ENCODE results near the gene NBL1.

NBL1 gene

DNA sequence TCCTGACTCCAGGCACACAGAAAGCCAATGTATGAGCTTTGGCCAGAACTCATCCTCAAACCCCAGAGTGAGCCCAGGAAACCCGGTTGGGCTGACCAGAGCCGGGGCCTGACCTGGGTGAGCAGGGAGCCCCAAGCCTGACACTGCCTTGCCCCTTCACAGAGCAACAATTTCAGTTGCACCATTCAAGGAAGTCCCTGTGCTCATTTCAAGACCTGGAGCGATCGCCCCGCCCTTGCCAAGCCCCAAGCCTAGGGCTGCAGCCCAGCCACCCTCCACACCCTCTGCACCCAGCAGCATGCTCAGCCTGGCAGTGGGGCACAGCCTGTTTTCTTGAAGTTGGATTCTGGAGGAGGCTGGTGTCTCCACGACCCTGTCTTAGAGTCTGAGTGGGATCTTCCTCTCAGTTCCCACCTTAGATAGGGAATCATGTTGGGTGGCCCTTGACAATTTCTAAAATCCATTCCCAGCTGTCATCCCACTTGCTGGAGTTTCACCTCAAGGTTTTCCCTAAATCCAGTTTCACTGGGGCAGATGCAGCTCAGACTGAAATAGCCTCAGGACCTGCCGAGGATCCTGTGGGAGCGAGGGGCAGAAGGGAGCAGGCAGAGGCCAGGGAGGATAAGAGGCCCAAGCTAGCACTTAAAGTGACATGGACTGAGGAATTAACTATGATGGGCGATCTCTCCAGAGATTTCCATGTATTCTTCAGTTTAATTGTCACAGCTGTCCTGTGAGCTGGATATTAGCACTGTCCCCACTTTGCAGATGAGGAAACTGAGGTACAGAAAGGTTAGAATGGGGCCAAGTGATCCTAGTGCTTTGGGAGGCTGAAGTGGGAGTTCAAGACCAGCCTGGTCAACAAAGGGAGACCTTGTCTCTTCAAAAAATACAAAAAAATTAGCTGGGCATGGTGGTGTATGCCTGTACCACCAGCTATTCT lies 2.5 kb downstream of the NBL1 start:
- no peak for DNase-seq (ENCODE audit: low spot score)

DNA sequence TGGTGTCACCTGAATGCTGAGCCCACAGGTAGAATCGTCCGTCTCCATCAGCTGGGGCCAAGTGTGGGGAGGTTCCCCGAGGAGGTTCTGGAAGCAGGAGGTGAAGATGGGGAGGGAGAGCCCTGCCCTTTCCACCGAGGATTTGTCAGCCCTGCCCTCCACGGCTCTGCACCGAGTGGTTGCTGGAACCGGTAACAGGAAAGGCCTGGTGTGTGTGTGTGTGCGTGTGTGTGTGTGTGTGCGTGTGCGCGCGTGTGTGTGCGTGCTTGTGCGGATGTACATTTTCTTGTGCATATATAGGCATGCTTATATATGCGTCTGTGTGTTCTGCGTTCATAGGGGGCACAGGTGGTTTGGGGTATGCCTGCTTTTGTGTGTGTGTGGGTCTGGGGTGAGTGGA lies 3.5 kb downstream of the NBL1 start:
- DNase-seq (ENCODE audit: low spot score), result no peak

- no peak for DNase-seq (ENCODE audit: low spot score)
These were observed 4.1 kb downstream of the NBL1 start for GRCh38 chr1:19648239-19648638.

GRCh38 chr1:19648689-19649088 lies 4.6 kb downstream of the NBL1 start:
- DNase-seq (ENCODE audit: low spot score), result no peak

DNA sequence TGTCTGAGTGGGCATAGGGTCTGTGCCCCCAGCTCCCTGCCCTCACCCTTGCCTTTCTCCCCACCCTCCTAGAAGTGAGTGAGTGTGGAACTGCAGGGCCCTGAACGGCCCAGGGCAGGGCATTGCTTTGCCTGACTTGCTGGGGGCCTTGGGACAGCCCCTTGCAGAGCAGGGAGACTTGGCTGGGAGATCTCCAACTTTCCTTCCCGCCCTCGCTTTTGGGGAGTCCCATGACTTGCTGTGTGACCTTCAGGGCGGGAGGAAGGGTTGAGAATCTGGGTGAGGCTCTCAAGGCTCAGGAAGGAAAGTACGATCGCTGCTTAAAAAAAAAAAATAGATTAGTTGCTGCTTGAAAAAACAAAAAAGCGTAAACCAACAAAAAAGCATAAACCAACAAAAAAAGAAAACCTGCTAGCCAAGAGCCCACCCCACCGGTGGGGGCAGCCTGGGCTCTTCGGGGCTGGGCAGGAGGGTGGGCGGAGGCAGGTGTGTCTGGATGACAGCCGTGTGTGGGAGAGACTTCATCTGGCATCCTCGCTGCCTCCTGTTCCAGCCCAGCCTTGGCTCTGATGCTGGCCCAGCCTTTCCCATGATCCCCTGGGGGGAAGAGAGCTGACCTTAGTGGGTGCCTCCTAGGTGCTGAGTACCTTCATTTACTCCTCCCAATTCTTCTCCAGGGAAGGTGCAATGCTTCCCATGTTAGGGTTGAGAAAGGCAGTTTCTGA lies 6.5 kb downstream of the NBL1 start:
- DNase-seq (ENCODE audit: low spot score), result no peak

DNA sequence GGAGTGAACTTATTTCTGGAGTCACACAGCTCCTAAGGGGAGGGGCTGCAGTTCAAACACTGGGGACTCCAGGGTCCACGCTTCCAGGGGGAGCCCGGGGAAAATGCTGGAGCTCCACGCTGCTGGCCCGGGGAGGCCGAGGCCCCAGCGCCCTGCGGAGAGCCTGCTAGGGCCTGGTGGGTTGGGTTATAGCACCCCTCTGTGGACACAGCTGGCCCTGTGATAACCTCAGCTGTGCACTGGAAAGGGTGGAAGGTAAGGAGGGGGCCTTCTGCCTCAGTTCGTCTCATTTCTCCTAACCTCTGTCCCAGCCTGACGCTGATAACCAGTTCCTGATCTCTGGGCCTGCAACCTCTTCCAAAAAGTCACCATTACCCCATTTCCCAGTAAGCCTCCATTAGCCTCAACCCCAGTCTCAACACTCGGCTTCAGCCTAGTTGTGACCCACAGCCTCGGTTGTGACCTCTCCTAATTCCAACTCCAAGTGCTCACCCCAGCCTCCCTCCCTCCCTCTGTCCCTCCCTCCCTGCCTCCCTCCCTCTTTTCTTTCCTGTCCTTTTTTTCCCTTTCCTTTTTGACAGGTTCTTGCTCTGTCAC lies 7.1 kb downstream of the NBL1 start:
- DNase-seq (ENCODE audit: low spot score), result peak; percentile 47

GRCh38 chr1:19654386-19654785 lies 10.3 kb downstream of the NBL1 start:
- no peak for DNase-seq (ENCODE audit: low spot score)

DNA sequence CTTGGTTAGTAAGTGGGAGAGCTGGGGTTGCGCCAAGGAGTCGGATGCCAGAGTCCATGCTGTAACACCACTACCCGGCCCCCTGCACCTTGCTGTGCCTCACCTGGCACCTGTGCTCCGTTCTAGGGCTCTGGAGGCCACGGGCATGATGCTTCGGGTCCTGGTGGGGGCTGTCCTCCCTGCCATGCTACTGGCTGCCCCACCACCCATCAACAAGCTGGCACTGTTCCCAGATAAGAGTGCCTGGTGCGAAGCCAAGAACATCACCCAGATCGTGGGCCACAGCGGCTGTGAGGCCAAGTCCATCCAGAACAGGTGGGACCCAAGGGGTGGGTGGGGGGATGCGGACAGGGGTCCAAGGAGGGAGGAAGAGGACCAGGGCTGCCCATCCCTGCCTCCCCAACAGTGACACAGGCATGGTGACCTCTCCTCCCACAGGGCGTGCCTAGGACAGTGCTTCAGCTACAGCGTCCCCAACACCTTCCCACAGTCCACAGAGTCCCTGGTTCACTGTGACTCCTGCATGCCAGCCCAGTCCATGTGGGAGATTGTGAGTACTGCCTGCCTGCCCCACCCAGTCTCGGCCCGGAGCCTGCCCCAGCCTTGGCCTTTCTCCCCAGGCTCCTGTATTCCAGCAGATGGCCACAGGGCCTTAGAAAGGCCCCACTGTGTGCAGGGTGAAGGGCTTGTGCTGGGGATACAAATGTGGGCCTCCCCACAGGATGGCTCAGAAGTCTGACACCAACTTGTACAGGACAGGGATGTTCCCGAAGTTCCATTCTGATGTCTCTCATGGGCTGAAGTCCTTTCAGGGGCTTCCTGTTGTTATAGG lies 11.0 kb downstream of the NBL1 start:
- no peak for DNase-seq (ENCODE audit: low spot score)

GRCh38 chr1:19655718-19656080 lies 11.6 kb downstream of the NBL1 start:
- DNase-seq (ENCODE audit: low spot score), result no peak

GRCh38 chr1:19656134-19656779 lies 12.1 kb downstream of the NBL1 start:
- no peak for DNase-seq (ENCODE audit: low spot score)

DNA sequence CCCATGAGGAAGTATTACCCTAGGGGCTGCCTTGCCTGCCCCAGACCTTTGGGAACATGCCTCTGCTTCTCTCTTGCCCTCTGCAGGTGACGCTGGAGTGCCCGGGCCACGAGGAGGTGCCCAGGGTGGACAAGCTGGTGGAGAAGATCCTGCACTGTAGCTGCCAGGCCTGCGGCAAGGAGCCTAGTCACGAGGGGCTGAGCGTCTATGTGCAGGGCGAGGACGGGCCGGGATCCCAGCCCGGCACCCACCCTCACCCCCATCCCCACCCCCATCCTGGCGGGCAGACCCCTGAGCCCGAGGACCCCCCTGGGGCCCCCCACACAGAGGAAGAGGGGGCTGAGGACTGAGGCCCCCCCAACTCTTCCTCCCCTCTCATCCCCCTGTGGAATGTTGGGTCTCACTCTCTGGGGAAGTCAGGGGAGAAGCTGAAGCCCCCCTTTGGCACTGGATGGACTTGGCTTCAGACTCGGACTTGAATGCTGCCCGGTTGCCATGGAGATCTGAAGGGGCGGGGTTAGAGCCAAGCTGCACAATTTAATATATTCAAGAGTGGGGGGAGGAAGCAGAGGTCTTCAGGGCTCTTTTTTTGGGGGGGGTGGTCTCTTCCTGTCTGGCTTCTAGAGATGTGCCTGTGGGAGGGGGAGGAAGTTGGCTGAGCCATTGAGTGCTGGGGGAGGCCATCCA lies 12.8 kb downstream of the NBL1 start:
- DNase-seq (ENCODE audit: low spot score), result no peak

DNA sequence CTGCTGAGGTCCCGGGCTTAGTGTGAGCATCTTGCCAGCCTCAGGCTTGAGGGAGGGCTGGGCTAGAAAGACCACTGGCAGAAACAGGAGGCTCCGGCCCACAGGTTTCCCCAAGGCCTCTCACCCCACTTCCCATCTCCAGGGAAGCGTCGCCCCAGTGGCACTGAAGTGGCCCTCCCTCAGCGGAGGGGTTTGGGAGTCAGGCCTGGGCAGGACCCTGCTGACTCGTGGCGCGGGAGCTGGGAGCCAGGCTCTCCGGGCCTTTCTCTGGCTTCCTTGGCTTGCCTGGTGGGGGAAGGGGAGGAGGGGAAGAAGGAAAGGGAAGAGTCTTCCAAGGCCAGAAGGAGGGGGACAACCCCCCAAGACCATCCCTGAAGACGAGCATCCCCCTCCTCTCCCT lies 13.4 kb downstream of the NBL1 start:
- no peak for DNase-seq (ENCODE audit: low spot score)

- DNase-seq (ENCODE audit: low spot score), result no peak
These were observed 14.1 kb downstream of the NBL1 start for GRCh38 chr1:19658186-19658585.

GRCh38 chr1:19661721-19662228 lies 17.7 kb downstream of the NBL1 start:
- peak; percentile 22 for DNase-seq (ENCODE audit: low spot score)

GRCh38 chr1:19662313-19662712 lies 18.2 kb downstream of the NBL1 start:
- DNase-seq (ENCODE audit: low spot score), result no peak

DNA sequence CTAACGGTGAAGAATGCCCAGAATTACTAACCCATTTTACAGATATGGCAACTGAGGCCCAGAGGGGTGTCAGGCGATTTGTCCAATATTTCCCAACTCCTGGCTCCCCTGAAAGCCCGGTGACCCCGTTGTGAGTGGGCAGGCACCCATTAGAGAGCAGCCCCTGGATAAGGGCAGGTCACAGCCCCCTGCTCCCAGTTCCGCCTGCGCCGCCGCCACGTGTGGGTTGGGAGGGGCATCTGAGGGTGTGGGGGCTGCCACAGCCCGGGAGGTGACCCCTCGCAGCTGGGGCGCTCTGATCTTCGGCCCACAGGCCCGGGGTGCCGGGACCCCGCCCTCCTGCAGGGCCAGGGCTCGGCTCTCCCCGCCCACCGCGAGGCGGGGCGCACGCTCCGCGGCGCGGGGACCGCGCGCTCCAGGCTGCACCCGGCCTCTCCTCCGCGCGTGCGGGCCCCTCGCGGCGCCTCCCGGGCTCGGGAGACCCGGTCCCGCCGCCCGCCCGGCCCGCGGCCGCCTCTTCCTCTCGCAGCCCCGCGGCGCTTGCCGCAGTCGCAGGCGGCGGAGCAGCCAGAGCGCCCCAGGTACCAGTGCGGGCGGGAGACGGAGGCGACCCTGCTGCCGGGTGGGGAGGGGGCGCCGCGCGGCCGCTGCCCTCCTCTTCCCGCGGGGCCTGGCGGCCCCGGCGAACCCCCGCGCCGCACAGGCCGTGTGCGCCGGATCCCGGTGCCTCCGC lies 20.5 kb downstream of the NBL1 start, which contains the start of gene HTR6:
Gene HTR6 (plus strand): TSS at position 423 of the 733 bp plus-strand sequence. CDS start 879 bp downstream, outside the sequence.
- DNase-seq (ENCODE audit: low spot score), result no peak

DNA sequence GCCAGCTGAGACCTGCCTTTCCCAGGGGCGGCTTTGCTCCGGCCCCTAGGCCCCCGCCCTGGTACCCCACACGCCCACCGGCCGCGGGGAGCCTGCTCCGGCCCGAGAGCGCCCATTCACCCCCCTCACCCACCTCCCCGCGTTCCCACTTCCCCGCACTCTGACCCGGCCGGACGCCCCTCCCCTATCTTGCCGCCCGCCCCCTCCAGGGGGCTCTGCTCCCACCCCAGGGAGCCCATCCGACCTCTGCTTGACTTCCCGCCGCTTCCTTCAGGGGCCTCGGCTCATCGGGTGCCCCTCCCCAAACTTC lies 21.0 kb downstream of the NBL1 start:
- no peak for DNase-seq (ENCODE audit: low spot score)

DNA sequence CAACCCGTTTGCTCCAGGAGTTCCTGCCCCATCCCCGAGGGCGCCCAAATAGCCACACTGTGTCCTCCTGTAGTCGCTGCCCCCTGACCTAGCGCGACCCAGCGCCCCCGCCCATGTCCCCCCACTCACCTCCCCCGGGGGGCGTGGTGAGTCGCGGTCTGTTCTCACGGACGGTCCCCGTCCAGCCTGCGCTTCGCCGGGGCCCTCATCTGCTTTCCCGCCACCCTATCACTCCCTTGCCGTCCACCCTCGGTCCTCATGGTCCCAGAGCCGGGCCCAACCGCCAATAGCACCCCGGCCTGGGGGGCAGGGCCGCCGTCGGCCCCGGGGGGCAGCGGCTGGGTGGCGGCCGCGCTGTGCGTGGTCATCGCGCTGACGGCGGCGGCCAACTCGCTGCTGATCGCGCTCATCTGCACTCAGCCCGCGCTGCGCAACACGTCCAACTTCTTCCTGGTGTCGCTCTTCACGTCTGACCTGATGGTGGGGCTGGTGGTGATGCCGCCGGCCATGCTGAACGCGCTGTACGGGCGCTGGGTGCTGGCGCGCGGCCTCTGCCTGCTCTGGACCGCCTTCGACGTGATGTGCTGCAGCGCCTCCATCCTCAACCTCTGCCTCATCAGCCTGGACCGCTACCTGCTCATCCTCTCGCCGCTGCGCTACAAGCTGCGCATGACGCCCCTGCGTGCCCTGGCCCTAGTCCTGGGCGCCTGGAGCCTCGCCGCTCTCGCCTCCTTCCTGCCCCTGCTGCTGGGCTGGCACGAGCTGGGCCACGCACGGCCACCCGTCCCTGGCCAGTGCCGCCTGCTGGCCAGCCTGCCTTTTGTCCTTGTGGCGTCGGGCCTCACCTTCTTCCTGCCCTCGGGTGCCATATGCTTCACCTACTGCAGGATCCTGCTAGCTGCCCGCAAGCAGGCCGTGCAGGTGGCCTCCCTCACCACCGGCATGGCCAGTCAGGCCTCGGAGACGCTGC lies 21.7 kb downstream of the NBL1 start:
- DNase-seq (ENCODE audit: low spot score), result no peak

DNA sequence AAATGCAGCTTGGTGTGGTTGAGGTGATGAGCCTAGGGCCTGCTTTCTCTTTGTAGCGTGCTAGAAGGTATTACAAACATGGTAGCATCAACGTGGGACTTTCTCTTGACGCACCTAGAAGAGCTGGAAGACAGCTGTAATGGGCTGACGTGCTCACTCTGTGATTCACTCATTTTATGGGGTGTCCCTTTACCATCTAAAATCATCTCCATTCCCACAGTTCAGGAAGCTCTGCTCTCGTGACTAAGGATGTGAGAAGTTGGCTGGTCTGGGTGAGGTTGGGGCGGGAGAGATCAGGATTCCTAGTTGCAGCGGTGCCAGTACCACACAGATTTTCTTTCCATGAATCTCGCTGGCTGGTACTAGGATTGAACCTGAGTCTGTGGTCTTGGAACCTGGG lies 24.8 kb downstream of the NBL1 start:
- DNase-seq (ENCODE audit: low spot score), result no peak
